Measurements from ENCODE around the gene ARHGAP44.

Gene ARHGAP44

DNA sequence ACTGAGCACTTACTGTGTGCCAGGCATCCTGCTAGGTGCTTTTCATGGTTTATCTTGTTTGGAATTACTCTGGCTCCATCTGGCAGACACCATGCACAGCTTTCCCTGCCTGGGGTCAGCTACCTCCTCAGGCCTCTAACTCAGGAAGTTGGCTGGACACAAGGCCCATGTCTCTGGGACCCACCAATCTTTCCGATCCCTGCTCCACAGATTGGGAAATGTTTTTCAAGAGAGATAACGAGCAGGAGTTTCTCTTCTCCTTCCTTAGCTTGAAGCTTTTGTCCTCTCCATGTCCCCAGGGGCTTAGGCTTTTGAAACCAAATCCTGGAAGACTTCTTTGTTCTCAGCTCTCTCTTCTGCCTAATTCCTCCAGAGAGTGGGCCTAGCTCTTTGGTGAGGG lies 240.0 kb downstream of the ARHGAP44 start:
- no peaks in the 10 kb centered on the region for H3K9me3 ChIP-seq (ENCODE audit: insufficient read depth, low read depth, low read length)
- H4K20me1 ChIP-seq (ENCODE audit: insufficient read depth, low read length, poor library complexity, severe bottlenecking) = no peaks in the 10 kb centered on the region
- no peaks in the 10 kb centered on the region for H3K79me2 ChIP-seq (ENCODE audit: insufficient read depth, low read length)
- H3K4me1 ChIP-seq (ENCODE audit: insufficient read depth, low read length, poor library complexity, severe bottlenecking) = peaks cover 5% of the 10 kb centered on the region
- H3K9me2 ChIP-seq (replicated peaks; ENCODE audit: low read depth, low read length) = no peaks in the 10 kb centered on the region
- no peaks in the 10 kb centered on the region for H3K27me3 ChIP-seq (ENCODE audit: insufficient read depth, low read length, poor library complexity, severe bottlenecking)
- H3F3A ChIP-seq (ENCODE audit: low read depth) = no peaks in the 10 kb centered on the region
- H3K4me2 ChIP-seq (ENCODE audit: low read depth, low read length, poor library complexity, severe bottlenecking) = no peak overlapping the region
- H3K4me3 ChIP-seq (ENCODE audit: low read length, poor library complexity, severe bottlenecking) = no peak overlapping the region
- no peaks in the 10 kb centered on the region for H3K36me3 ChIP-seq (ENCODE audit: insufficient read depth, low read length)
- TF ChIP-seq, protein P1, sequence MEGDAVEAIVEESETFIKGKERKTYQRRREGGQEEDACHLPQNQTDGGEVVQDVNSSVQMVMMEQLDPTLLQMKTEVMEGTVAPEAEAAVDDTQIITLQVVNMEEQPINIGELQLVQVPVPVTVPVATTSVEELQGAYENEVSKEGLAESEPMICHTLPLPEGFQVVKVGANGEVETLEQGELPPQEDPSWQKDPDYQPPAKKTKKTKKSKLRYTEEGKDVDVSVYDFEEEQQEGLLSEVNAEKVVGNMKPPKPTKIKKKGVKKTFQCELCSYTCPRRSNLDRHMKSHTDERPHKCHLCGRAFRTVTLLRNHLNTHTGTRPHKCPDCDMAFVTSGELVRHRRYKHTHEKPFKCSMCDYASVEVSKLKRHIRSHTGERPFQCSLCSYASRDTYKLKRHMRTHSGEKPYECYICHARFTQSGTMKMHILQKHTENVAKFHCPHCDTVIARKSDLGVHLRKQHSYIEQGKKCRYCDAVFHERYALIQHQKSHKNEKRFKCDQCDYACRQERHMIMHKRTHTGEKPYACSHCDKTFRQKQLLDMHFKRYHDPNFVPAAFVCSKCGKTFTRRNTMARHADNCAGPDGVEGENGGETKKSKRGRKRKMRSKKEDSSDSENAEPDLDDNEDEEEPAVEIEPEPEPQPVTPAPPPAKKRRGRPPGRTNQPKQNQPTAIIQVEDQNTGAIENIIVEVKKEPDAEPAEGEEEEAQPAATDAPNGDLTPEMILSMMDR (conservative IDR thresholded peaks at IDR 0.05; ENCODE audit: low read length) = no peak
- TF ChIP-seq EZH2phosphoT487 (IDR thresholded peaks at IDR 0.05; ENCODE audit: borderline replicate concordance) = no peak
- H3K9ac ChIP-seq (ENCODE audit: low read depth, low read length, poor library complexity, severe bottlenecking) = no peak overlapping the region
- no peak overlapping the region for H2AFZ ChIP-seq (ENCODE audit: low read length)

DNA sequence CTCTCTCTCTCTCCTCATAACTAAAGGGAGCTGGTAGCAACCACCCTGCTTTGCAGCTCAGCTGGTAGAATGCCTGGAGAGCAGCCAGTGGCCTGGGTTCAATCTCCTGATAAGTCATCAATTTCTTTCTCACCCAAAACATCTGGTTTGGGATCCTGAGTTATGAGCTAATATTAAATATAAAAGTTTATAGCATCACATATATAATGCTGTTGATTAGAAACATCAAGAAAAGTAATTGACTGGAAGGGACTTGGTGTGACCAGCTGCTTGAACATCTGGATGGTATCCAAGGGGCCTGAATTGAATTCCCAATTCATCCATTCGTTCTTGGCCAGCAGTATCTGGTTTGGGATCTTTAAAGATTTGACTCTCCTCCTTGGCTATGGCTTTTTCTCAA lies 240.8 kb downstream of the ARHGAP44 start:
- H3K4me1 ChIP-seq (ENCODE audit: insufficient read depth, low read length, poor library complexity, severe bottlenecking) = peaks cover 5% of the 10 kb centered on the region
- H4K20me1 ChIP-seq (ENCODE audit: insufficient read depth, low read length, poor library complexity, severe bottlenecking) = no peaks in the 10 kb centered on the region
- TF ChIP-seq, protein P1 (conservative IDR thresholded peaks at IDR 0.05; ENCODE audit: low read length) = no peak
- no peak for TF ChIP-seq EZH2phosphoT487 (IDR thresholded peaks at IDR 0.05; ENCODE audit: borderline replicate concordance)
- H3K9ac ChIP-seq (ENCODE audit: low read depth, low read length, poor library complexity, severe bottlenecking) = no peak overlapping the region
- H3K9me2 ChIP-seq (replicated peaks; ENCODE audit: low read depth, low read length) = no peaks in the 10 kb centered on the region
- H3K27me3 ChIP-seq (ENCODE audit: insufficient read depth, low read length, poor library complexity, severe bottlenecking) = no peaks in the 10 kb centered on the region
- H3F3A ChIP-seq (ENCODE audit: low read depth) = no peaks in the 10 kb centered on the region
- H2AFZ ChIP-seq (ENCODE audit: low read length) = no peak overlapping the region
- peak overlapping the region; percentile 32 for H3K4me2 ChIP-seq (ENCODE audit: low read depth, low read length, poor library complexity, severe bottlenecking)
- no peak overlapping the region for H3K4me3 ChIP-seq (ENCODE audit: low read length, poor library complexity, severe bottlenecking)
- H3K79me2 ChIP-seq (ENCODE audit: insufficient read depth, low read length) = no peaks in the 10 kb centered on the region
- no peaks in the 10 kb centered on the region for H3K36me3 ChIP-seq (ENCODE audit: insufficient read depth, low read length)
- H3K9me3 ChIP-seq (ENCODE audit: insufficient read depth, low read depth, low read length) = no peaks in the 10 kb centered on the region

DNA sequence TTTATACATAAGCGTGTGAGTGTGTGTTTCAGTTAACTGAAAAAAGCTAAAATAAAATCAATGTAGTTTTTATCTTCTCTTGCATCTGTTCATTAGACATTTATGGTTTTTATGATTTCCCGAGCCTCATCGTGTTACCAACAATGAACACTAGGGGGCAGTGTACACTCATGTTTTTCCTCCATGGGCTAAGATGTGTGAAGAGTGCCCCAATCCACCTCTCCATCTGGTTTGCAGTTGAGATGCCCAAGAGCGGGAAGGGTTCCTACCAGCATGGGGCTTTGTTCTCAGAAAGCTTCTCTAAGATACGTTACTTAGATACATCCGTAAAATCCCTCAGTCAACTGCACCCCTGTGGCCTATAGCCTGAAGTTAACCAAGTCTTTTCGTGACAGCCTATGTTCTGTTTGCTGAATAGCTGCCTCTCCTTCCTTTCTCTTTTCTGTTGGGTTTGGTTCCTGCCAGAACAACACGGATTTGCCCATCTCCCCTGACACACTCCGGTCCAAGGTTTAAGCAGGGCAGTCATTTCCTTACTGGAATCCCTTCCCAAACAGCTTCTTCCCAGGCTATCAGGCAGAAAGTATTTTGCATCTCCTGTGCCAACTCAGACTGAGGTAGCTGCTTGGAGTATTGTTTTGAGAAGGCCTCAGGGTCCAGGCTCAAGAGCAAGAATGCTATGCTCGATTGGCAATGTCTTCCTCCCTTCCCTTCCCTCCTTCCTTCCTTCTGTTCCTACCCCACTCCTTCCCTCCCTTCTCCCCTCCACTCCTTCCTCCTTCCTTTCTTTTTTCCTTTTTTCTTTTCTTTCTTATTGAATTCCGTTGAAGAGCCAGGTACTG lies 241.4 kb downstream of the ARHGAP44 start:
- no peaks in the 10 kb centered on the region for H3K27me3 ChIP-seq (ENCODE audit: insufficient read depth, low read length, poor library complexity, severe bottlenecking)
- H3F3A ChIP-seq (ENCODE audit: low read depth) = no peaks in the 10 kb centered on the region
- no peak overlapping the region for H3K9ac ChIP-seq (ENCODE audit: low read depth, low read length, poor library complexity, severe bottlenecking)
- H4K20me1 ChIP-seq (ENCODE audit: insufficient read depth, low read length, poor library complexity, severe bottlenecking) = no peaks in the 10 kb centered on the region
- H3K4me1 ChIP-seq (ENCODE audit: insufficient read depth, low read length, poor library complexity, severe bottlenecking) = peaks cover 5% of the 10 kb centered on the region
- H3K9me2 ChIP-seq (replicated peaks; ENCODE audit: low read depth, low read length) = no peaks in the 10 kb centered on the region
- no peak for TF ChIP-seq EZH2phosphoT487 (IDR thresholded peaks at IDR 0.05; ENCODE audit: borderline replicate concordance)
- TF ChIP-seq, protein P1 (conservative IDR thresholded peaks at IDR 0.05; ENCODE audit: low read length) = peak; percentile 82
- H3K79me2 ChIP-seq (ENCODE audit: insufficient read depth, low read length) = no peaks in the 10 kb centered on the region
- no peaks in the 10 kb centered on the region for H3K36me3 ChIP-seq (ENCODE audit: insufficient read depth, low read length)
- peak overlapping the region; percentile 32 for H3K4me2 ChIP-seq (ENCODE audit: low read depth, low read length, poor library complexity, severe bottlenecking)
- peak overlapping the region; percentile 50; the same call in 1 of the 2 replicates for H2AFZ ChIP-seq (ENCODE audit: low read length)
- no peak overlapping the region for H3K4me3 ChIP-seq (ENCODE audit: low read length, poor library complexity, severe bottlenecking)
- peaks cover 3% of the 10 kb centered on the region; the same call in 1 of the 2 replicates for H3K9me3 ChIP-seq (ENCODE audit: insufficient read depth, low read depth, low read length)
